HG02970 (cell line): ENCODE results near the gene TGM6.

Experiments used
- ATAC-seq: cut with Tn5 transposase; IDR thresholded peaks from one replicate; pipeline ENCODE4 v1.9.1; 2021; ENCODE audit warnings: mild to moderate bottlenecking, moderate library complexity, moderate number of reproducible peaks; ENCODE audit not compliant: unreplicated experiment, low FRiP score

TGM6 gene

DNA sequence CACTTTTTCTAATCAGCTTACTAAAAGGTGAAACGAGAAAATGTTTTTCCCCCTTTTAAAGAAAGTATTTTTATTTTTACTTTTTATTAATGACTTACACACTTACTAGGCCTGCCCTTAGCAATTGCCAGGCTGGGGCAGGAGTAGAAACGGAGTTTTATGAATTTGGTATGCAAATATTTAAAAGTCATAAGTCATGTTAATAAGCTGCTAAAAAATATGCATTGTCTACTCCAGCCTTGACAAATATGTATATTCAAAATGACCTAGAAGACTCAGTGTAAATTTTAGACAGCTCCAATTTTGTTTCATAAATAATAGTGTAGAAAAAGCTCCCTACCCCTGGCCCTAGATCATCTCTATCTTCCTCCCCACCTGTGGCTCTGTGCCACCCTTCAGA lies 17.5 kb upstream of the TGM6 start:
- ATAC-seq, result no peak

- ATAC-seq, result no peak
Measured at GRCh38 chr20:2363587-2363986, 17.1 kb upstream of the TGM6 start.

DNA sequence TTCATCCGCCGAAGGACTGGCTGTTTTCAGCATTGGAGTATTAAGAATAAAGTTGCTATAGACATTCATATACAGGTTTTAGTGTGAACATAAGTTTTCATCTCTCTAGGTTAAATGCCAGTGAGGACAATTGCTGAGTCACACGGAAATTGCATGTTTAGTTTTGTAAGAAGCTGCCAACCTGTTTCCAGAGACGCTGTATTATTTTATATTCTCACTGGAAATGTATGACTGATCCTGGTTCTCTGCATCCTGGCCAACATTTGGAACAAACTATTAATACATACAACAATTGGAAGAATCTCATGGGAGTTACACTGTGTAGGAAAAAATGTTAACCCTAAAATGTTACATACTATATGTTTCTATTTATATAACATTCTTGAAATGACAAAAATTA lies 16.7 kb upstream of the TGM6 start:
- no peak for ATAC-seq

- no peak for ATAC-seq
Measured at GRCh38 chr20:2365091-2365490, 15.6 kb upstream of the TGM6 start.

DNA sequence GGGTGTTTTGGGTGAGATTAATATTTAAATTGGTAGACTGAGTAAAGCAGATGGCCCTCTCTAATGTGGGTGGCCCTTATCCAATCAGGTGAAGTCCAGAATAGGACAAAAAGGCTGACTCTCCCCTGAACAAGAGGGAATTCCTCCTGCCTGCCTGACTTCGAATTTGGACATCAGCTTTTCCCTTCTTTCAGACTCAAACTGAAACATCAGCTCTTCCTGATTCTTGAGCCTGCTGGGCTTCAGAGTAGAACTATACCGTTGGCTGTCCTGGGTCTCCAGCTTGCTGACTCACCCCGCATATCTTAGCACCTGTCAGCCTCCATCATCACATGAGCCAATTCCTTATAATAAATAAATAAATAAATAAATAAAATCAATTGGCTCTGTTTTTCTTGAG lies 15.0 kb upstream of the TGM6 start:
- no peak for ATAC-seq

DNA sequence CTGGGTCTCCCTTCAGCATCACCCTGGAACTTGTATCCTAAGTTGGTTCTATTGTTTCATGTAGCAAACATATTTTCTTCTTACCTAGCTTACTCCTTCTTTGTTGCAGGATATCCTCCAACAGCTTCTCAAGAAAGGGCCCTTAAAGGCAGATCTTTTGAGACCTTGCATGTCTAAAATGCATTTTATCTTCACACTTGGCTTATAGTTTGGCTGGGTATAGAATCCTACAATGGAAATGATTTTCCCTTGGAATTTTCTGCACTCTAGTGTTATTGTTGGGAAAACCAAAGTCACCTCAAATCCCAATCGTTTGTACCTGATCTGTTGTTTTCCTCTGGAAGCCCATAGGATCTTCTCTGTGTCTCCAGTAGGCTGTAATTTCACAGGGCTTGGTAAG lies 12.1 kb upstream of the TGM6 start:
- ATAC-seq, result no peak

DNA sequence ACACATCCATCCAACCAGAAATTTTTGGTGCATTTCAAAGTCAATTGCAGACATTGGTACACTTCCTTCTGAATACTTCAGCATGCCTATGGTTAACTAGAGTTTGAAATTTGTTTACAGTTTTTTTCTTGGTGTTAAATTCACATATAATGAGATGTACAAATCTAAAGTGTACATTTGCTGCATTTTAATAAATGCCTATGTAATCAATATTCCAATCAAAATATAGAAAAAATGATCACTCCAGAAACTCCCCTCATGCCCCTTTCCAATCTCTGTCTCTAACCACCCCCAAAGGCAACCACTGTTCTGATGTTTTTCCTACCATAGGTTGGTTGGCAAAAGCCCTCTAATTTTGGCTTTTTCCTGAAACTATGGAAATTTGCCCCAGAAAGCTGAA lies 7.6 kb upstream of the TGM6 start:
- no peak for ATAC-seq

GRCh38 chr20:2374346-2375125 lies 6.2 kb upstream of the TGM6 start:
- no peak for ATAC-seq

DNA sequence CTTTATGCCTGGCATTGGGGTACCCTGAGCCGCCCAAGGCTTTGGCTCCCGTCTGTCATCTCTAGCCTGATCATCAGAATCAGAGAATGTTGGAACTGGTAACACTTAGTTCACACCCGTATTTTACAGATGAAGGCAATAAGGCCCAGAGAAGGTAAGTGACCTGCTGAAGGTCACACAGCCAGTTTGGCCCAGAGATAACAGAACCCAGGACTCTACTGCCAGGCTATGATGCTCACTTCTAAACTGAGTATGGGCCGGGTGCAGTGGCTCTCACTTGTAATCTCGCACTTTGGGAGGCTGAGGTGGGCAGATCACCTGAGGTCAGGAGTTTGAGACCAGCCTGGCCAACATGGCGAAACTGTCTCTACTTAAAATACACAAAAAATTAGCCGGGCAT lies 1.8 kb upstream of the TGM6 start:
- ATAC-seq, result no peak

DNA sequence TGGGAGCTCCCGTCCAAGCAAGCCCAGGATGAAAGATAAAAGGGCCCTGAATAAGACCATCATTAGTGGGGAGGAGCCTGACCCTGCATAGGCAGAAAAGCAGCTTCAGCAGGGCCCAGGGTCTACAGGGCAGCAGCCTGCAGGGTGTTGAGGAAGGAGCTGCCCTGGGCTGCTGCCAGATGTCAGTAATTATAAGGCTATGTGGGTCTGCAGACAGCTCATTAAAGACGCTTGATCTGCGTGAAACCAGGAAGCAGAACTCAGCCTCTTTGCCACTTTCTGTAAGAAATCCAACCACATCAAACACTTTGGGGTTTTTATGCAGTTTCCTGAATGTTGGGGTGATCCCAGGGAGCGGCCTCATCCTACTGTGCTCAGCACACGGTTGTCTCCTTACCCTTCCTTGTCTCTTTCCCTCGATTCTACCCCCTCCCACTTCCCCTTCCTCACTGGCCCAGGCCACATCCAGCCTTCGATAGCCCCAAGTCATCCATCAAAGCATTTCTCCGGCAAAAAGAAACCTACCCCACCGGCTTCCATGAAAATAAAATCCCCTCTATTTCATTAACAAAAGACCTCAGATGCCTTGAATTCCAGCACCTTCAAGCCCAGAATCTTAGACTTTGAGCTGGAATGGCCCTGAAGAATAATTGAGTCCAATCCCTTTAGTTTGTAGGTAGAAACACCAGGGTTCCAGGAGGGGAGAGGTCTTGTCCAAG lies 1.0 kb upstream of the TGM6 start:
- no peak for ATAC-seq

DNA sequence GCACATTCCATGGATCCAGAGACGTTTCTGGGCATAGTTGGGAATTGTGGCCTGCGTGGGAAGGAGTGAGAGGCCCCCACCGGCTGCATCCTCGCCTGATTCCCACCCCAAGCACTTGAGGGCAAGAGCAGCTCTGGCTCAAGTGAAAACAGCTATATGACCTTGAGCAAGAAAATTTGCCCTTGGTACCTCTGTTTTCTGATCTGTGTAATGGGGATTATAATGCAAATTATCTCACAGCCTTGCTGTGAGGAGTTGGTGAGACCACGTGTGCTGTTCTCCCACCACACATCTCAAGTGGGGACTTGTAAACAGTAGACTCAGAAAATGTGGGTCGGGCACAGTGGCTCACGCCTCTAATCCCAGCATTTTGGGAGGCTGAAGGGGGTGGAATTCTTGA lies 602 bp downstream of the TGM6 start:
- ATAC-seq, result no peak

- ATAC-seq, result no peak
Measured at GRCh38 chr20:2382833-2383232, 2.1 kb downstream of the TGM6 start.

DNA sequence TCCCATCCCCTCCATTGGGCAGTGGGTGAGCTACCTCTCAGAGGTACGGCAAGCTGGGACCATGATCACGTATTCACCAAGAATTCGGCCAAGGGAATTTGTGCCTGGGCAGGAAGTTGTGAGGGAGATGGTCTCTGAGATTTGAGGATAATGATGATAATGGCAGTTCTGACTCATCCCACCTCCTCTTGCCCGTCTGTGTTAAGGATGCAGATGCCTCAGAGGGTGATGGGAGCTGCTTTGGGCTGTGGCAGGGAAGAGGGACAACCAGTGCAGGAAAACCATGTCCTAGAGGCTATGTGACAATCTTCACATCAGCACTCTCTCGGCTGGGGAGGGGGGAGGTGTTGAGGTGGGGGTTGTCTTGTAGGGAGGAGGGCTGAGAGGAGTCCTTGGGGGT lies 4.3 kb downstream of the TGM6 start:
- ATAC-seq, result no peak

DNA sequence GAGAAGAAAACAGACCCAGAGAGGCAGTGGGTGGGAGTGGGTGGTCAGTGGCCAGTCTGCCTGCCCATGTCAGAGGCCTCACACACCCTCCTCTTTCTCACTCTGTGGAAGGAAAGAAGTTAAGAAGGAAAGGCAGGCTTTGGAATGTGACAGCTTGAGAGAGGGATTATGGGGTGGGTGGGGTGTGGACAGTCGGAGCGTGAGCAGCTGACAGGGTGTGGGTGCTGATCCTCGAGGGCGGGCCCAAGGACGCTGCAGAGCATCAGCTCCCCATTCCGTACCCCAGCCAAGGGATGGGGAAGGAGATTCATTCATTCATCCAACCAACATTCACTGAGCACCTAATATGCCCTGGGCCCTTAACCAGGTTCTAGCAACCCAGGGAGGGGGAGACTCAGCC lies 4.8 kb downstream of the TGM6 start:
- ATAC-seq, result no peak

DNA sequence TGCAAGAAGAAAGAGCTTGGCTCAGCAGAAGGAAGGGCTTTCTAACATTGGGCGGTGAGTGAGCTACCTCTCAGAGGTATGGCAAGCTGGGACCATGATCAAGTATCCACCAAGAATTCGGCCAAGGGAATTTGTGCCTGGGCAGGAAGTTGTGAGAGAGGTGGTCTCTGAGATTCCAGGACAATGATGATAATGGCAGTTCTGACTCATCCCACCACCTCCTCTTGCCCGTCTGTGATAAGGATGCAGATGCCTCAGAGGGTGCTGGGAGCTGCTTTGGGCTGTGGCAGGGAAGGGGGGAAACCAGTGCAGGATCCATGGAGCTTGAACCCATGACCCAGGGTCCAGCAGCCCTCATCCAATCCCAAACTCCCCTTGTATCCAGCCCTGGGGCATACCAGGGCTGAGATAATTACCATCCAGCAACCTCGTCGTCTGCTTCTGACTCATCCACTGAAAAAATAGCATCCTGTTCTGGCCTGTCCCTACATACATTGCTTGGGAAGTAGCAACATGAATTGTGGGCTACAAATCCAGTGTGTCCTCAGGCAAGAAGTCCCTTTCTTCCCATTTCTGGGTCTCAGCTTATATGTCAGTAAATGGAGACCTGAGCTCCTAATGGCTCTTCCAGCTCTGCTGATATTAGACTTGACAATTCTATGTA lies 5.9 kb downstream of the TGM6 start:
- ATAC-seq, result no peak

GRCh38 chr20:2387180-2387577 lies 6.5 kb downstream of the TGM6 start:
- ATAC-seq, result peak; percentile 72

GRCh38 chr20:2387580-2387979 lies 6.9 kb downstream of the TGM6 start:
- no peak for ATAC-seq

DNA sequence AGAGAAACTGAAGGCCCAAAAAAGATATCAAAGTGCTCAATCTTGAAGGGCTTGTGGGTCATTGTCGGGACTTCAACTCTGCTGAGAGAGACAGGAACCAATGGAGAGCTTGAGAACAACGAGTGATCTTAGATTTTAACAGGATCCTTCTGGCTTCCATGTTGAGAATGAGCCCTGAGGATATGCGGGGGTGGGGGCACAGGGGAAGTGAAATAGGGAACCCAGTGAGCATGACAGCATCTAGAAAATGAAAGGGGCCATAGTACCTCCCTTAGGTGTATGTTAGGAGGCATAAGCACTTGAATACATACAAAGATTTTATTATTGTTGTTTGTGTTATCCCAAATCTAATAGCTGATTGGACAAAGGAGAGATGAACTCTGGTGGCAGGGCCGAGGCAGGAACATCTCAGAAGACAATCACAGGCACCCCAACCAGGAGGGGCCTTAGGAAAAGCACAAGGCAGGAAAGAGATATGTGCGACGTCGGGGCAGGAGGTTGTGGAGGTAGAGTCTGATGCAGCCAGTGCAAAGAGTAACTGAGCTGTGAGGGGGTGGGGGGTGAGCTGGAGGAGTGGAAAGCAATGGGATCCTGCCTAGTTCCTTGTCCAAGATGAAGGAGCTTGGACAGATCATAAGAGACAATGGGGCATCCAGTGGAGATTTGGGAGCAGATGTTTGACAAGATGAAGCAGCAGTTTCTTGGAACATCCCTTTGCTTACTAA lies 10.4 kb downstream of the TGM6 start:
- ATAC-seq, result no peak

DNA sequence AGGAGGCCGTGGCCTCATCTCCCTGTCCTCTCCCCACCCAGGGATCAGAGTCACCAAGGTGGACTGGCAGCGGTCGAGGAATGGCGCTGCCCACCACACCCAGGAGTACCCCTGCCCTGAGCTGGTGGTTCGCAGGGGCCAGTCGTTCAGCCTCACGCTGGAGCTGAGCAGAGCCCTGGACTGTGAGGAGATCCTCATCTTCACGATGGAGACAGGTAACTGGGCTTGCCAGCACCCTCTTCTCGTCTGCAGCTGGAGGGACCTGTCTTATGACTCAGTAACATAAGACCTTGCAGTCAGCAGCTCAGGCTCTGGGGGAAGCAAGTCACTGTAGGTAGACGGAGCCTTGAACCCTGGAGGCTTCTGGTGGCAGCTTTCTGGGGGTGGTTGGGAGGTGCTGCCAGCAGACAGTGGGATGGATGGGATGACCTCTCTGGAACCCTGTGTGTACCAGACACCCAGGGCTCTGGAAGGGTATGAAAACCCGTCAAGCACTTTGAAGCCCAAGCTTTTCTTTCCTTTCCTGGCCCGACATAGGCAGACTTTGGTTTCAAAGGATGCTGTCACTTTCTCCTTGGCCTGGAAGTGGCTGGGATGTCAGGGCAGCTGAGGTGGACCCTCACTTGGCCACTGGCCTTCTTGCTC lies 13.8 kb downstream of the TGM6 start:
- ATAC-seq, result no peak

GRCh38 chr20:2395136-2395535 lies 14.4 kb downstream of the TGM6 start:
- no peak for ATAC-seq
